ENCODE results near the gene TSC22D4. TPM values are rescaled to one million over a fixed set of nuclear protein-coding genes. Genes with fewer than 3 reads are reported as not detected.
A peak's percentile ranks its signal among the peaks of the same experiment; 100 is the strongest.
"Not testable (repeated sequence)": the region's sequence is repeated elsewhere in the genome, so short reads cannot be mapped to it uniquely, and the experiment has no call there.

Gene TSC22D4
- total RNA-seq, 3 donors from 2014 or later (not counting 1 experiment from before 2014, with no cell fraction given): 140 to 173 (median 168) TPM

DNA sequence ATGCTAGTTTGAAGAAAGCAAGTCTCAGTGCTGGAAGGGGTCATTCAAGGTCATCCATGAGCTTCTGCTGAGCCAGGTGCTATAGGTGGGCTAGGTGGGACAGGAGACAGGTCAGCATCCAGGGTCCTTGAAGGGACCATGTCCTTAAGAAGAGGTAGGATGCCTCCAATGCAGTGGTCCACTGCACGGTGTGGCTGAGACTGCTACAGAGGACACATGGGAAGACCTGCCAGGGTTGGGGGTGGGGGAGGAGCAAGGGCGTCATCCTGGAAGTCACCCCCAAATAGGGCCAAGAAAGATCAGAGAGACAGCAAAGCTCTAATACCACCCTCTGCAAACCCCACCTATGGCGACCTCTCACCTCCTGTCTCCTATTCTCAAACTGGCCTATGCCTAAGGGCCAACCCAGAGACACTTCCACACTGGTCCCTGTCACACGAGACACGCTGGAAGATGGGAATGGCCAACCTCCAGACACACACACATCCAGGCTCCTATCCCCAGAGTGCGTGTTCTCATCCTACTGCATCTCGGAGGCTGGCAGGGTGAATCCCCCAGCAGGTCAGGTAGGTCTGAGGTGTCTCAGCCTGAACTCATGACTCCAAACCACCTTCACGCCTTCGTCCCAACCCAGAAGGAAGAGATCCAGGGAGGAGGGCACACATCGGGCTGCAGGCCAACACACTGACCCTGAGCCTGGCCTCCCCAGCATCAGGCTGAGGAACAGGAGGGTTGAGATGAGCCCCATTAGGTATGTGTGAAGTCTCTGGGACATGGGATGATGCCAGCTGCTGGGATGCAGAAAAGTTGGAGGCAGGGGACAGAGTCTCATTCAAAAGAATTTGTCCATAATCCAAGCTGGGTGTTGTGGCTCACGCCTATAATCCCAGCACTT lies 37.1 kb downstream of the TSC22D4 start:
- Mint-ChIP-seq H3K36me3 (no peaks in the 10 kb centered on the region), H3K4me3 (no peak overlapping the region), H3K4me1 (no peaks in the 10 kb centered on the region), H3K27ac (no peak overlapping the region), H3K9me3 (no peaks in the 10 kb centered on the region), H3K27me3 (ENCODE audit: low read depth in 2 of 2) (no peaks in the 10 kb centered on the region)
- TF ChIP-seq, protein P1, sequence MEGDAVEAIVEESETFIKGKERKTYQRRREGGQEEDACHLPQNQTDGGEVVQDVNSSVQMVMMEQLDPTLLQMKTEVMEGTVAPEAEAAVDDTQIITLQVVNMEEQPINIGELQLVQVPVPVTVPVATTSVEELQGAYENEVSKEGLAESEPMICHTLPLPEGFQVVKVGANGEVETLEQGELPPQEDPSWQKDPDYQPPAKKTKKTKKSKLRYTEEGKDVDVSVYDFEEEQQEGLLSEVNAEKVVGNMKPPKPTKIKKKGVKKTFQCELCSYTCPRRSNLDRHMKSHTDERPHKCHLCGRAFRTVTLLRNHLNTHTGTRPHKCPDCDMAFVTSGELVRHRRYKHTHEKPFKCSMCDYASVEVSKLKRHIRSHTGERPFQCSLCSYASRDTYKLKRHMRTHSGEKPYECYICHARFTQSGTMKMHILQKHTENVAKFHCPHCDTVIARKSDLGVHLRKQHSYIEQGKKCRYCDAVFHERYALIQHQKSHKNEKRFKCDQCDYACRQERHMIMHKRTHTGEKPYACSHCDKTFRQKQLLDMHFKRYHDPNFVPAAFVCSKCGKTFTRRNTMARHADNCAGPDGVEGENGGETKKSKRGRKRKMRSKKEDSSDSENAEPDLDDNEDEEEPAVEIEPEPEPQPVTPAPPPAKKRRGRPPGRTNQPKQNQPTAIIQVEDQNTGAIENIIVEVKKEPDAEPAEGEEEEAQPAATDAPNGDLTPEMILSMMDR (IDR thresholded peaks at IDR 0.05): no peak
- 95% methylated on average over 10 of the region's 11 CpGs for WGBS (ENCODE audit: insufficient coverage)
- no peak for ATAC-seq
- H3K9me3 ChIP-seq (ENCODE audit: control insufficient read depth, insufficient read depth, low read length): no peaks in the 10 kb centered on the region
- no peak overlapping the region for H3K27ac ChIP-seq (ENCODE audit: low read length)
- H3K4me1 ChIP-seq (ENCODE audit: control insufficient read depth, insufficient read depth, low read length): peaks cover 18% of the 10 kb centered on the region
- intact Hi-C loops (cut with micrococcal nuclease): no loop called here
- no peaks in the 10 kb centered on the region for H3K36me3 ChIP-seq (ENCODE audit: control insufficient read depth, insufficient read depth, low read length)
- DNase-seq: no peak
- no peak overlapping the region for H3K4me3 ChIP-seq (ENCODE audit: low read length)
- no peaks in the 10 kb centered on the region for H3K27me3 ChIP-seq (ENCODE audit: control insufficient read depth, insufficient read depth, low read length)

DNA sequence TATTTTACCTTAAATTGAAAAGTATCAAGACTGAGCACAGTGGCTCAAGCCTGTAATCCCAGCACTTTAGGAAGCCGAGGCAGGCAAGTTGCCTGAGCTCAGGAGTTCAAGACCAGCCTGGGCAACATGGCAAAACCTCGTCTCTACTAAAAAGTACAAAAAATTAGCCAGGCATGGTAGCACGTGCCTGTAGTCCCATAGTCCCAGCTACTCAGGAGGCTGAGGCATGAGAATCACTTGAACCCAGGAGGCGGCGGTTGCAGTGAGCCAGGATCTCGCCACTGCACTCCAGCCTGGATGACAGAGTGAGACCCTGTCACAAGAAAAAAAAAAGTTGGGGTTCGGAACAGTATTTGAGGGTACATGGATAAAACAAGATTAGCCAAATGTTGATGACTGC lies 39.8 kb downstream of the TSC22D4 start:
- 95% methylated on average over 7 of the region's 7 CpGs for WGBS (ENCODE audit: insufficient coverage)
- H3K27ac Mint-ChIP-seq; H3K27me3 Mint-ChIP-seq (ENCODE audit: low read depth in 2 of 2); H3K36me3 ChIP-seq (ENCODE audit: control insufficient read depth, insufficient read depth, low read length); H3K9me3 Mint-ChIP-seq; H3K27ac ChIP-seq (ENCODE audit: low read length); H3K4me3 ChIP-seq (ENCODE audit: low read length); H3K9me3 ChIP-seq (ENCODE audit: control insufficient read depth, insufficient read depth, low read length); DNase-seq; ATAC-seq; intact Hi-C loops (cut with micrococcal nuclease); H3K4me3 Mint-ChIP-seq; H3K36me3 Mint-ChIP-seq; H3K27me3 ChIP-seq (ENCODE audit: control insufficient read depth, insufficient read depth, low read length): not testable (repeated sequence)
- H3K4me1 ChIP-seq (ENCODE audit: control insufficient read depth, insufficient read depth, low read length): peaks cover 21% of the 10 kb centered on the region
- peaks cover 11 to 17% of the 10 kb centered on the region in 2 donors for H3K4me1 Mint-ChIP-seq

- DNase-seq; intact Hi-C loops (cut with micrococcal nuclease); H3K36me3 ChIP-seq (ENCODE audit: control insufficient read depth, insufficient read depth, low read length); H3K27me3 ChIP-seq (ENCODE audit: control insufficient read depth, insufficient read depth, low read length); H3K4me3 Mint-ChIP-seq; H3K9me3 Mint-ChIP-seq; H3K27me3 Mint-ChIP-seq (ENCODE audit: low read depth in 2 of 2); H3K9me3 ChIP-seq (ENCODE audit: control insufficient read depth, insufficient read depth, low read length); H3K27ac ChIP-seq (ENCODE audit: low read length); ATAC-seq; H3K27ac Mint-ChIP-seq; H3K4me3 ChIP-seq (ENCODE audit: low read length); H3K36me3 Mint-ChIP-seq: not testable (repeated sequence)
- peaks cover 13 to 20% of the 10 kb centered on the region in 2 donors for H3K4me1 Mint-ChIP-seq
- 98% methylated on average over 7 of the region's 8 CpGs for WGBS (ENCODE audit: insufficient coverage)
- H3K4me1 ChIP-seq (ENCODE audit: control insufficient read depth, insufficient read depth, low read length): peaks cover 24% of the 10 kb centered on the region
Observed at GRCh38 chr7:100438731-100439130, 40.3 kb downstream of the TSC22D4 start.

GRCh38 chr7:100438172-100438571 lies 40.8 kb downstream of the TSC22D4 start:
- no peaks in the 10 kb centered on the region for H3K9me3 ChIP-seq (ENCODE audit: control insufficient read depth, insufficient read depth, low read length)
- Mint-ChIP-seq H3K4me1 (peaks cover 17 to 24% of the 10 kb centered on the region in 2 donors), H3K9me3 (no peaks in the 10 kb centered on the region), H3K27ac (no peak overlapping the region), H3K27me3 (ENCODE audit: low read depth in 2 of 2) (no peaks in the 10 kb centered on the region), H3K4me3 (peak overlapping the region; percentile 36), H3K36me3 (no peaks in the 10 kb centered on the region)
- ATAC-seq: no peak
- TF ChIP-seq, protein P1 (IDR thresholded peaks at IDR 0.05): no peak
- WGBS (ENCODE audit: insufficient coverage): 25% methylated on average over 1 of the region's 2 CpGs
- peaks cover 13% of the 10 kb centered on the region for H3K36me3 ChIP-seq (ENCODE audit: control insufficient read depth, insufficient read depth, low read length)
- no peaks in the 10 kb centered on the region for H3K27me3 ChIP-seq (ENCODE audit: control insufficient read depth, insufficient read depth, low read length)
- intact Hi-C loops (cut with micrococcal nuclease): no loop called here
- peaks cover 26% of the 10 kb centered on the region for H3K4me1 ChIP-seq (ENCODE audit: control insufficient read depth, insufficient read depth, low read length)
- no peak for DNase-seq
- H3K4me3 ChIP-seq (ENCODE audit: low read length): no peak overlapping the region
- H3K27ac ChIP-seq (ENCODE audit: low read length): no peak overlapping the region

Data from natural killer cell (primary cell).